SK-N-MC (cell line): ENCODE data around the gene PRX.
"Not testable (repeated sequence)": the region's sequence is repeated elsewhere in the genome, so short reads cannot be mapped to it uniquely, and the experiment has no call there.

ENCODE experiments used
- DNase-seq: peaks from one replicate; pipeline ENCODE4 v3.0.0-alpha.2; 2011; ENCODE audit warnings: low read depth, low spot score
- H3K27ac ChIP-seq: fragments of 200-600 bp; sonication (generic); 2 replicates; pipeline ENCODE4 v1.5.1; 2016; ENCODE audit warnings: mixed run types
- H3K36me3 ChIP-seq: fragments of 200-600 bp; sonication (generic); 2 replicates; pipeline ENCODE4 v1.6.1; 2017; ENCODE audit warnings: antibody characterized with exemption, low read length, mixed read lengths; ENCODE audit not compliant: insufficient read depth
- H3K4me3 ChIP-seq: fragments of 200-600 bp; sonication (generic); 2 replicates; pipeline ENCODE4 v1.5.1; 2016
- H3K9ac ChIP-seq: fragments of 200-600 bp; sonication (generic); 2 replicates; pipeline ENCODE4 v1.8.0; 2017; ENCODE audit warnings: mixed run types, mixed read lengths; ENCODE audit not compliant: insufficient read length
- H3K9me3 ChIP-seq: fragments of 200-600 bp; sonication (generic); 2 replicates; pipeline ENCODE4 v1.6.1; 2017; ENCODE audit warnings: low read depth, mild to moderate bottlenecking, antibody characterized with exemption, low read length, moderate library complexity, mixed read lengths
- EZH2 ChIP-seq: fragments of 200-600 bp; sonication (generic); IDR thresholded peaks from one replicate; pipeline ENCODE4 v1.6.1; 2017; ENCODE audit warnings: antibody characterized with exemption
- FOXP2 ChIP-seq: optimal IDR thresholded peaks from 2 replicates; pipeline ENCODE3; 2011; ENCODE audit warnings: mild to moderate bottlenecking, moderate library complexity; ENCODE audit not compliant: insufficient read depth; ENCODE audit errors: extremely low read length, control extremely low read depth
- POLR2AphosphoS5 ChIP-seq: IDR thresholded peaks from 2 replicates; pipeline ENCODE4 v1.6.1; 2012; ENCODE audit warnings: mild to moderate bottlenecking, low read depth, low read length, borderline replicate concordance

Gene PRX

GRCh38 chr19:40378509-40378908 lies 34.7 kb downstream of the PRX start:
- H3K4me3 ChIP-seq: no peak overlapping the region
- no peak for TF ChIP-seq EZH2
- TF ChIP-seq POLR2AphosphoS5: no peak
- TF ChIP-seq FOXP2: no peak
- H3K27ac ChIP-seq: no peak overlapping the region
- H3K9ac ChIP-seq: no peak overlapping the region
- no peaks in the 10 kb centered on the region; the same call in 1 of the 2 replicates for H3K36me3 ChIP-seq
- DNase-seq: no peak
- no peaks in the 10 kb centered on the region for H3K9me3 ChIP-seq

GRCh38 chr19:40377876-40378385 lies 35.2 kb downstream of the PRX start:
- TF ChIP-seq EZH2 (no peak), POLR2AphosphoS5 (no peak), FOXP2 (no peak)
- Histone ChIP-seq H3K9me3 (no peaks in the 10 kb centered on the region), H3K36me3 (no peaks in the 10 kb centered on the region; the same call in 1 of the 2 replicates)

GRCh38 chr19:40376286-40376862 lies 36.8 kb downstream of the PRX start:
- TF ChIP-seq FOXP2: no peak
- TF ChIP-seq EZH2: no peak
- no peak for DNase-seq
- H3K36me3 ChIP-seq: peaks cover 6% of the 10 kb centered on the region; the same call in 1 of the 2 replicates
- H3K27ac ChIP-seq: no peak overlapping the region
- H3K9ac ChIP-seq: no peak overlapping the region
- H3K9me3 ChIP-seq: no peaks in the 10 kb centered on the region
- H3K4me3 ChIP-seq: no peak overlapping the region

More at GRCh38 chr19:40377876-40378385, 35.2 kb downstream of the PRX start:
- no peak for DNase-seq
- H3K27ac ChIP-seq: no peak overlapping the region
- no peak overlapping the region for H3K4me3 ChIP-seq
- no peak overlapping the region for H3K9ac ChIP-seq

GRCh38 chr19:40374084-40374483 lies 39.1 kb downstream of the PRX start:
- H3K9ac ChIP-seq: no peak overlapping the region
- TF ChIP-seq POLR2AphosphoS5: no peak
- no peak for TF ChIP-seq FOXP2
- TF ChIP-seq EZH2: no peak
- no peak overlapping the region for H3K27ac ChIP-seq
- DNase-seq: no peak
- H3K36me3 ChIP-seq: peaks cover 17% of the 10 kb centered on the region; the same call in 1 of the 2 replicates
- no peak overlapping the region for H3K4me3 ChIP-seq
- H3K9me3 ChIP-seq: no peaks in the 10 kb centered on the region

GRCh38 chr19:40371802-40372122 lies 41.4 kb downstream of the PRX start:
- Histone ChIP-seq H3K9me3 (no peaks in the 10 kb centered on the region), H3K36me3 (peaks cover 27% of the 10 kb centered on the region; the same call in 1 of the 2 replicates), H3K27ac (no peak overlapping the region), H3K9ac (no peak overlapping the region), H3K4me3 (no peak overlapping the region)
- DNase-seq: no peak
- no peak for TF ChIP-seq POLR2AphosphoS5
- TF ChIP-seq EZH2: no peak
- no peak for TF ChIP-seq FOXP2

- no peak overlapping the region for H3K9ac ChIP-seq
- TF ChIP-seq FOXP2 (no peak), EZH2 (no peak), POLR2AphosphoS5 (no peak)
- no peak for DNase-seq
- H3K36me3 ChIP-seq: peaks cover 29% of the 10 kb centered on the region; the same call in 1 of the 2 replicates
- no peak overlapping the region for H3K4me3 ChIP-seq
- no peak overlapping the region for H3K27ac ChIP-seq
- H3K9me3 ChIP-seq: no peaks in the 10 kb centered on the region
These were observed 42.0 kb downstream of the PRX start for GRCh38 chr19:40370997-40371801.

GRCh38 chr19:40370253-40370652 lies 42.9 kb downstream of the PRX start:
- H3K4me3 ChIP-seq, H3K27ac ChIP-seq, H3K9me3 ChIP-seq, DNase-seq, H3K9ac ChIP-seq: not testable (repeated sequence)
- peaks cover 29% of the 10 kb centered on the region; the same call in 1 of the 2 replicates for H3K36me3 ChIP-seq

GRCh38 chr19:40369797-40370196 lies 43.4 kb downstream of the PRX start:
- no peak for DNase-seq
- Histone ChIP-seq H3K36me3 (peaks cover 29% of the 10 kb centered on the region; the same call in 1 of the 2 replicates), H3K9ac (no peak overlapping the region), H3K27ac (no peak overlapping the region), H3K9me3 (no peaks in the 10 kb centered on the region), H3K4me3 (no peak overlapping the region)
- TF ChIP-seq POLR2AphosphoS5: no peak

- peaks cover 29% of the 10 kb centered on the region; the same call in 1 of the 2 replicates for H3K36me3 ChIP-seq
- TF ChIP-seq EZH2 (no peak), POLR2AphosphoS5 (no peak), FOXP2 (no peak)
- H3K27ac ChIP-seq: no peak overlapping the region
- no peak overlapping the region for H3K9ac ChIP-seq
- no peak overlapping the region for H3K4me3 ChIP-seq
- H3K9me3 ChIP-seq: no peaks in the 10 kb centered on the region
- no peak for DNase-seq
These were observed 45.4 kb downstream of the PRX start for GRCh38 chr19:40367577-40368434.
